K562 (cell line): ENCODE data around the gene MGST2.

Source experiments
- CTCF ChIP-seq, 3 experiments: IDR thresholded peaks in 2 of 3; conservative IDR thresholded peaks in 1 of 3; 2 replicates each; pipeline ENCODE4 v1.5.1; 2011 to 2012; ENCODE audit warnings: low read length in 3 of 3, mild to moderate bottlenecking in 3 of 3, control low read depth in 2 of 3, improper control_type of control experiment in 1 of 3, inconsistent platforms in 1 of 3, low read depth in 1 of 3, mixed read lengths in 1 of 3, moderate library complexity in 1 of 3; ENCODE audit not compliant: insufficient read depth in 2 of 3
- ETV6 ChIP-seq, 3 experiments: fragments of 150-350 bp in 1 of 3; sonication (generic) in 1 of 3; formaldehyde crosslinking in 1 of 3; IDR thresholded peaks; 2 replicates each; pipeline versions ENCODE4 v1.6.1 to v1.8.0; 2014 to 2022; ENCODE audit warnings: borderline replicate concordance in 2 of 3, low read depth in 2 of 3, antibody characterized with exemption in 1 of 3, low read length in 1 of 3, mild to moderate bottlenecking in 1 of 3, missing genetic modification reagents in 1 of 3
- EZH2 ChIP-seq: IDR thresholded peaks from 2 replicates; pipeline ENCODE4 v1.6.1; 2012; ENCODE audit warnings: low read depth, mild to moderate bottlenecking, inconsistent platforms, low read length, borderline replicate concordance
- FOXK2 ChIP-seq, 2 experiments: fragments of 450-650 bp; IDR thresholded peaks in 1 of 2; conservative IDR thresholded peaks in 1 of 2; 2 replicates each; pipeline ENCODE4 v1.6.1; 2016; ENCODE audit warnings: low read depth in 2 of 2, mild to moderate bottlenecking in 1 of 2
- PRMT5 ChIP-seq: sonication (generic); formaldehyde crosslinking; IDR thresholded peaks from 2 replicates; pipeline ENCODE4 v1.5.0; 2020; ENCODE audit warnings: missing genetic modification reagents
- SAFB ChIP-seq: fragments of 200-400 bp; formaldehyde crosslinking; IDR thresholded peaks from 2 replicates; pipeline ENCODE4 v1.6.1; 2017; ENCODE audit warnings: low read depth, low read length, borderline replicate concordance
- SAP30 ChIP-seq: fragments of 200-600 bp; sonication (generic); IDR thresholded peaks from 2 replicates; pipeline ENCODE4 v1.6.1; 2012; ENCODE audit warnings: borderline replicate concordance, low read depth, mild to moderate bottlenecking, moderate library complexity, low read length, control low read depth, inconsistent platforms; ENCODE audit not compliant: insufficient read depth, poor library complexity, severe bottlenecking
- SETDB1 ChIP-seq: IDR thresholded peaks from one replicate; pipeline ENCODE4 v1.6.1; 2012; ENCODE audit warnings: low read length, control low read depth, inconsistent platforms
- SIN3A ChIP-seq, 2 experiments: fragments of 150-350 bp in 1 of 2; IDR thresholded peaks; 2 replicates each; pipeline ENCODE4 v1.6.1; 2011 to 2016; ENCODE audit warnings: borderline replicate concordance in 2 of 2, low read depth in 2 of 2, low read length in 2 of 2, mild to moderate bottlenecking in 2 of 2, moderate library complexity in 2 of 2; ENCODE audit not compliant: control insufficient read depth in 1 of 2
- TCF7 ChIP-seq: sonication (generic); IDR thresholded peaks from 2 replicates; pipeline ENCODE4 v1.6.1; 2016; ENCODE audit warnings: antibody characterized with exemption, borderline replicate concordance
- USF1 ChIP-seq: sonication (generic); formaldehyde crosslinking; IDR thresholded peaks from 2 replicates; pipeline ENCODE4 v1.9.0; 2022; ENCODE audit warnings: mild to moderate bottlenecking, missing genetic modification reagents
- ZBTB33 ChIP-seq: sonication (generic); formaldehyde crosslinking; IDR thresholded peaks from 2 replicates; pipeline ENCODE4 v1.8.1; 2023; ENCODE audit warnings: mild to moderate bottlenecking, missing genetic modification reagents
- ZFX ChIP-seq: sonication (generic); formaldehyde crosslinking; IDR thresholded peaks from 2 replicates; pipeline ENCODE4 v1.8.0; 2022; ENCODE audit warnings: mild to moderate bottlenecking, missing genetic modification reagents, moderate library complexity

GRCh38 chr4:139672215-139672614 is 6.6 kb downstream of the MGST2 start:
- TF ChIP-seq CTCF (IDR thresholded peaks at IDR 0.05 in 2 of 3, conservative IDR thresholded peaks at IDR 0.05 in 1 of 3; ENCODE audit: insufficient read depth in 2 of 3, low read depth in 1 of 3, low read length in 3 of 3) (no peak), TCF7 (no peak), SAP30 (no peak), FOXK2 (conservative IDR thresholded peaks at IDR 0.05 in 1 of 2, IDR thresholded peaks at IDR 0.05 in 1 of 2; ENCODE audit: low read depth in 2 of 2) (no peak), USF1 (no peak), SETDB1 (no peak), EZH2 (no peak), SIN3A (IDR thresholded peaks at IDR 0.05; ENCODE audit: borderline replicate concordance in 2 of 2, control insufficient read depth in 1 of 2, low read depth in 2 of 2, low read length in 2 of 2) (no peak), ZFX (CRISPR knock-in tag) (no peak), ETV6 (IDR thresholded peaks at IDR 0.05; ENCODE audit: borderline replicate concordance in 1 of 2, low read depth in 2 of 2, low read length in 1 of 2) (no peak), ETV6 (CRISPR knock-in tag; IDR thresholded peaks at IDR 0.05; ENCODE audit: borderline replicate concordance) (no peak), SAFB (no peak), PRMT5 (CRISPR knock-in tag) (no peak), ZBTB33 (CRISPR knock-in tag) (no peak)
